Heart left ventricle (tissue), 13 donors: ENCODE data around the gene ARL14EP.

Experiments used
- POLR2A ChIP-seq, 2 donors: fragments of 450-650 bp; IDR thresholded peaks; one replicate each; pipeline ENCODE4 v1.6.1; 2017; ENCODE audit warnings: antibody characterized with exemption in 2 of 2, mild to moderate bottlenecking in 2 of 2, moderate library complexity in 2 of 2
- TF ChIP-seq, protein P1 (sequence below), 12 donors: fragments of 200-600 bp; sonication (generic) in 4 of 12; IDR thresholded peaks; one replicate each; pipeline versions ENCODE4 v1.5.0 to v1.8.0; 2018 to 2022; ENCODE audit warnings: antibody characterized with exemption in 12 of 12, mild to moderate bottlenecking in 5 of 12
- donor health status: ischemic (EF 13 %, LVEDD 7.1; RV severe dilation, severe dysfunction).
- donor health status: DM: no; HTN: yes; CAD: no.
- donor health status: DM: no; HTN: no; CAD: no.
- donor health status: ischemic (EF 25% LVEDD 6.9; RV normal size, moderate dysfunction).
- donor health status: ischemic (EF 25% LVEDD 5.7; RV mildly dilated, moderate dysfunction).
- donor health status: ischemic (EF 35%, LVEDD 5.7; RV mildly dilated, moderate dysfunction).
- donor health status: nonischemic (EF 11% LVEDD 7.7; RV severe dilation, severe dysfunction).
- donor health status: DM: yes; HTN: yes; CAD: no.
- donor health status: PGD.
- donor health status: ischemic (EF 29% LVEDD 5.4; RV normal size, mild dysfunction).
- donor health status: nonischemic (EF 23%, LVEDD 6.1; RV moderate dilation, normal function).

GRCh38 chr11:30365793-30366517 is 43.1 kb downstream of the ARL14EP start:
- TF ChIP-seq POLR2A (IDR thresholded peaks at IDR 0.05), result no peak
- TF ChIP-seq, protein P1, sequence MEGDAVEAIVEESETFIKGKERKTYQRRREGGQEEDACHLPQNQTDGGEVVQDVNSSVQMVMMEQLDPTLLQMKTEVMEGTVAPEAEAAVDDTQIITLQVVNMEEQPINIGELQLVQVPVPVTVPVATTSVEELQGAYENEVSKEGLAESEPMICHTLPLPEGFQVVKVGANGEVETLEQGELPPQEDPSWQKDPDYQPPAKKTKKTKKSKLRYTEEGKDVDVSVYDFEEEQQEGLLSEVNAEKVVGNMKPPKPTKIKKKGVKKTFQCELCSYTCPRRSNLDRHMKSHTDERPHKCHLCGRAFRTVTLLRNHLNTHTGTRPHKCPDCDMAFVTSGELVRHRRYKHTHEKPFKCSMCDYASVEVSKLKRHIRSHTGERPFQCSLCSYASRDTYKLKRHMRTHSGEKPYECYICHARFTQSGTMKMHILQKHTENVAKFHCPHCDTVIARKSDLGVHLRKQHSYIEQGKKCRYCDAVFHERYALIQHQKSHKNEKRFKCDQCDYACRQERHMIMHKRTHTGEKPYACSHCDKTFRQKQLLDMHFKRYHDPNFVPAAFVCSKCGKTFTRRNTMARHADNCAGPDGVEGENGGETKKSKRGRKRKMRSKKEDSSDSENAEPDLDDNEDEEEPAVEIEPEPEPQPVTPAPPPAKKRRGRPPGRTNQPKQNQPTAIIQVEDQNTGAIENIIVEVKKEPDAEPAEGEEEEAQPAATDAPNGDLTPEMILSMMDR (IDR thresholded peaks at IDR 0.05), result no peak
